Peyer's patch (tissue), 4 donors: ENCODE data around the gene SORBS2. TPM values are rescaled to one million over a fixed set of nuclear protein-coding genes. Genes with fewer than 3 reads are reported as not detected.
"Not testable (repeated sequence)": the region's sequence is repeated elsewhere in the genome, so short reads cannot be mapped to it uniquely, and the experiment has no call there.

Experiments
- DNase-seq, 3 donors: peaks; one replicate each; pipeline ENCODE4 v3.0.0-alpha.2; 2017 to 2019
- H3K27ac ChIP-seq, 4 donors: fragments of 200-600 bp; sonication (generic); one replicate each; pipeline ENCODE4 v1.5.1; 2016 to 2019
- H3K27me3 ChIP-seq, 2 donors: fragments of 200-600 bp; sonication (generic); one replicate each; pipeline ENCODE4 v1.5.1; 2019
- H3K36me3 ChIP-seq, 3 donors: fragments of 200-600 bp; sonication (generic); one replicate each; pipeline ENCODE4 v1.5.1; 2016 to 2019
- H3K4me1 ChIP-seq, 4 donors: fragments of 200-600 bp; sonication (generic); one replicate each; pipeline ENCODE4 v1.5.1; 2016 to 2019
- H3K4me3 ChIP-seq, 4 donors: fragments of 200-600 bp; sonication (generic); 1 replicate in 3 of 4; 2 replicates in 1 of 4; pipeline ENCODE4 v1.5.1; 2016 to 2019; ENCODE audit warnings: mild to moderate bottlenecking in 1 of 4
- H3K9me3 ChIP-seq, 4 donors: fragments of 200-600 bp; sonication (generic); one replicate each; pipeline ENCODE4 v1.5.1; 2016 to 2019; ENCODE audit warnings: mild to moderate bottlenecking in 1 of 4
- CTCF ChIP-seq, 6 experiments: fragments of 450-650 bp in 4 of 6; fragments of 200-600 bp in 2 of 6; sonication (generic) in 1 of 6; IDR thresholded peaks; one replicate each; pipeline ENCODE4 v1.5.1; 2017 to 2019; ENCODE audit warnings: antibody characterized with exemption in 6 of 6, mild to moderate bottlenecking in 3 of 6, moderate library complexity in 1 of 6
- POLR2A ChIP-seq, 2 donors: fragments of 450-650 bp; IDR thresholded peaks; one replicate each; pipeline ENCODE4 v1.5.1; 2017; ENCODE audit warnings: antibody characterized with exemption in 2 of 2, mild to moderate bottlenecking in 2 of 2, moderate library complexity in 2 of 2
- total RNA-seq, 4 donors: library from RNA; depleted of rRNA; stranded (reverse); fragments of >200 nt; gene quantifications; one replicate each; pipeline ENCODE4 v1.1.0, GENCODE V29; 2016

SORBS2 gene, protein sequence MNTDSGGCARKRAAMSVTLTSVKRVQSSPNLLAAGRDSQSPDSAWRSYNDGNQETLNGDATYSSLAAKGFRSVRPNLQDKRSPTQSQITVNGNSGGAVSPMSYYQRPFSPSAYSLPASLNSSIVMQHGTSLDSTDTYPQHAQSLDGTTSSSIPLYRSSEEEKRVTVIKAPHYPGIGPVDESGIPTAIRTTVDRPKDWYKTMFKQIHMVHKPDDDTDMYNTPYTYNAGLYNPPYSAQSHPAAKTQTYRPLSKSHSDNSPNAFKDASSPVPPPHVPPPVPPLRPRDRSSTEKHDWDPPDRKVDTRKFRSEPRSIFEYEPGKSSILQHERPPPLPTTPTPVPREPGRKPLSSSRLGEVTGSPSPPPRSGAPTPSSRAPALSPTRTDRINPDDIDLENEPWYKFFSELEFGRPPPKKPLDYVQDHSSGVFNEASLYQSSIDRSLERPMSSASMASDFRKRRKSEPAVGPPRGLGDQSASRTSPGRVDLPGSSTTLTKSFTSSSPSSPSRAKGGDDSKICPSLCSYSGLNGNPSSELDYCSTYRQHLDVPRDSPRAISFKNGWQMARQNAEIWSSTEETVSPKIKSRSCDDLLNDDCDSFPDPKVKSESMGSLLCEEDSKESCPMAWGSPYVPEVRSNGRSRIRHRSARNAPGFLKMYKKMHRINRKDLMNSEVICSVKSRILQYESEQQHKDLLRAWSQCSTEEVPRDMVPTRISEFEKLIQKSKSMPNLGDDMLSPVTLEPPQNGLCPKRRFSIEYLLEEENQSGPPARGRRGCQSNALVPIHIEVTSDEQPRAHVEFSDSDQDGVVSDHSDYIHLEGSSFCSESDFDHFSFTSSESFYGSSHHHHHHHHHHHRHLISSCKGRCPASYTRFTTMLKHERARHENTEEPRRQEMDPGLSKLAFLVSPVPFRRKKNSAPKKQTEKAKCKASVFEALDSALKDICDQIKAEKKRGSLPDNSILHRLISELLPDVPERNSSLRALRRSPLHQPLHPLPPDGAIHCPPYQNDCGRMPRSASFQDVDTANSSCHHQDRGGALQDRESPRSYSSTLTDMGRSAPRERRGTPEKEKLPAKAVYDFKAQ (N-terminal part only)
- total RNA-seq: 10 to 100 TPM; 15.8 to 61.9 (median 53.0) TPM

- Histone ChIP-seq H3K4me3 (peak within 1 kb of the TSS; percentile 9 to 57 (median 33)), H3K9me3 (no peaks in the 10 kb centered on the region), H3K27me3 (no peaks in the 10 kb centered on the region), H3K27ac (peak within 1 kb of the TSS; percentile 1 to 60 (median 18)), H3K4me1 (peaks cover 0 to 3% (median 0%) of the 10 kb centered on the region in 4 donors), H3K36me3 (no peaks in the 10 kb centered on the region)
- no peak for TF ChIP-seq CTCF (IDR thresholded peaks at IDR 0.05)
- TF ChIP-seq POLR2A (IDR thresholded peaks at IDR 0.05): no peak
- peak; percentile 71 to 80 (median 71) for DNase-seq
These were observed at the start of gene SORBS2 for GRCh38 chr4:185811509-185812364. Gene SORBS2 (minus strand): TSS chr4:185812194. CDS start chr4:185690571, 121,623 bp downstream.

DNA sequence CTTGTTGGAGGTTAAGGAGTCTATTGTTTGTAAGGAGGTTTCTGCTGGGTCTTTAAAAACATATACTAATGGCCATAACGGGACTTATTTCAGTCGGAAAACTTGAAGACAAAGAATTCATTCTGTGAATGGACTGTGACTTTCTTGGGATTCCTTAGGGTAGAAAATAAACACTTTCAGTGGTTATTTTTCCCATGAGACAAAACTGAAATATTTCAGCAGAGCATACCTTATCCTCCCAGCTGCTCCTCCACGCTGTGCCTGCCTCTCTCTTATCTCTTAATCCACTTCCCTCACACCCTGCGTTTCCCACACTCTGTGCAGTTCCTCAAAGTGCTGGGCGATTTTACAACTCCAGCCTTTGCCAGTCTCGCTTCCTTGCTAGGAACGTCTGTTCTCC lies 47.1 kb upstream of the SORBS2 start:
- TF ChIP-seq POLR2A (IDR thresholded peaks at IDR 0.05) (no peak), CTCF (IDR thresholded peaks at IDR 0.05) (no peak)
- DNase-seq: no peak
- Histone ChIP-seq H3K36me3 (no peaks in the 10 kb centered on the region), H3K9me3 (no peaks in the 10 kb centered on the region), H3K4me3 (no peak overlapping the region), H3K27me3 (no peaks in the 10 kb centered on the region), H3K27ac (no peak overlapping the region), H3K4me1 (no peaks in the 10 kb centered on the region)

GRCh38 chr4:185857561-185857960 lies 45.6 kb upstream of the SORBS2 start:
- not testable (repeated sequence) for H3K27ac ChIP-seq, H3K4me1 ChIP-seq, H3K4me3 ChIP-seq, H3K9me3 ChIP-seq, H3K27me3 ChIP-seq, DNase-seq, H3K36me3 ChIP-seq

GRCh38 chr4:185853841-185854240 lies 41.8 kb upstream of the SORBS2 start:
- TF ChIP-seq POLR2A (IDR thresholded peaks at IDR 0.05): no peak
- TF ChIP-seq CTCF (IDR thresholded peaks at IDR 0.05): no peak
- DNase-seq: no peak
- H3K4me1 ChIP-seq: no peaks in the 10 kb centered on the region
- no peak overlapping the region for H3K4me3 ChIP-seq
- no peak overlapping the region for H3K27ac ChIP-seq
- H3K27me3 ChIP-seq: no peaks in the 10 kb centered on the region
- H3K36me3 ChIP-seq: no peaks in the 10 kb centered on the region
- H3K9me3 ChIP-seq: no peaks in the 10 kb centered on the region

DNA sequence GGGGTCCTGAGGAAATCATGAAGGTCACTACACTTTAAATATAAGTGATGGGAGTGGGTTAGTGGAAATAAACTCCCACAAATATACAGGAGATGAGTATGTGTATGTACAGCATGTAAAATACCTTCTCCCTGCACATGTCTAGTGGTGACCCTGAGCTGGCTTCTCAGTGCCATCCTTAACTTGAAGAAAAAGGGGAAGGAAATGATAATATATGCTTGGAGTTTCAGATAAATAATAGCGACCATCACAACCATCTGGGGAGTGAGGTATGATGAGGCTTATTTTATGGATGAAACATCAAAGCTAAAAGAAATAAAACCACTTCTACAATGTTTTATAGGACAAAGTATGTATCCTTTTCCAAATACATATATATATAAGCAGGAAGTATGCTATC lies 41.0 kb upstream of the SORBS2 start:
- DNase-seq: no peak
- Histone ChIP-seq H3K4me3 (no peak overlapping the region), H3K36me3 (no peaks in the 10 kb centered on the region), H3K9me3 (no peaks in the 10 kb centered on the region), H3K27ac (no peak overlapping the region), H3K4me1 (no peaks in the 10 kb centered on the region), H3K27me3 (no peaks in the 10 kb centered on the region)
- TF ChIP-seq POLR2A (IDR thresholded peaks at IDR 0.05) (no peak), CTCF (IDR thresholded peaks at IDR 0.05) (no peak)
